GM10248 (cell line): Measurements from ENCODE around the gene LIMD2.

Experiments used
- CTCF ChIA-PET: fragments of 300-600 bp; sonication (Branson Sonifier 250); formaldehyde crosslinking; extraction: SDS; loops from one replicate; lab custom pipeline; 2021; ENCODE audit warnings: antibody characterized with exemption; lab: Yijun Ruan, JAX
- POLR2A ChIA-PET: fragments of 350-650 bp; sonication (Branson Sonifier 250); formaldehyde crosslinking; extraction: SDS; loops from one replicate; lab custom pipeline; 2020; ENCODE audit warnings: antibody characterized with exemption; lab: Yijun Ruan, JAX
- DNase-seq: peaks from one replicate; pipeline ENCODE4 v3.0.0; 2012; ENCODE audit errors: extremely low spot score
- TF ChIP-seq, protein P1 (sequence below): IDR thresholded peaks from 2 replicates; pipeline ENCODE4 v1.5.1; 2012; ENCODE audit warnings: mild to moderate bottlenecking, low read depth; ENCODE audit errors: extremely low read depth, missing control alignments, control extremely low read depth

Gene LIMD2

DNA sequence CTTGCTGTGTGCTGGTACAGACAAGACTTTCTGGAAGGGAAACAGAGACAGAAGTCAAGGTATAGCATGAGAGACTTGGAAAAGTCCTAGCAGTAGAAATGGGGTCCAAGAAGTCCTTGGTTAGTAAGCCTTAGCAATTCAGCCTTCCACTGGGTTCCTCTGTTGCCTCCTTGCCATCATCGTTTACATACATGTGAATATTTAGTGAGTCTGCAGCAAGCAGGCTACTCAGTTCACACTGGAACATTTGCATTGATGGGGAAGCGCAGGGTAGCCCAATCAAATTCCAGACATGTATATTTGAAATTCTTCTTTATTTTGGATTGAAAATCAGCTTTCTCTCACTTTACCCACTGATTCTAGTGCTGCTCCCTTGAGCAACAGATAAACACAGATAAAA is 27.1 kb downstream of the LIMD2 start:
- POLR2A ChIA-PET: no interaction called here
- TF ChIP-seq, protein P1, sequence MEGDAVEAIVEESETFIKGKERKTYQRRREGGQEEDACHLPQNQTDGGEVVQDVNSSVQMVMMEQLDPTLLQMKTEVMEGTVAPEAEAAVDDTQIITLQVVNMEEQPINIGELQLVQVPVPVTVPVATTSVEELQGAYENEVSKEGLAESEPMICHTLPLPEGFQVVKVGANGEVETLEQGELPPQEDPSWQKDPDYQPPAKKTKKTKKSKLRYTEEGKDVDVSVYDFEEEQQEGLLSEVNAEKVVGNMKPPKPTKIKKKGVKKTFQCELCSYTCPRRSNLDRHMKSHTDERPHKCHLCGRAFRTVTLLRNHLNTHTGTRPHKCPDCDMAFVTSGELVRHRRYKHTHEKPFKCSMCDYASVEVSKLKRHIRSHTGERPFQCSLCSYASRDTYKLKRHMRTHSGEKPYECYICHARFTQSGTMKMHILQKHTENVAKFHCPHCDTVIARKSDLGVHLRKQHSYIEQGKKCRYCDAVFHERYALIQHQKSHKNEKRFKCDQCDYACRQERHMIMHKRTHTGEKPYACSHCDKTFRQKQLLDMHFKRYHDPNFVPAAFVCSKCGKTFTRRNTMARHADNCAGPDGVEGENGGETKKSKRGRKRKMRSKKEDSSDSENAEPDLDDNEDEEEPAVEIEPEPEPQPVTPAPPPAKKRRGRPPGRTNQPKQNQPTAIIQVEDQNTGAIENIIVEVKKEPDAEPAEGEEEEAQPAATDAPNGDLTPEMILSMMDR: no peak
- CTCF ChIA-PET: no interaction called here
- no peak for DNase-seq

DNA sequence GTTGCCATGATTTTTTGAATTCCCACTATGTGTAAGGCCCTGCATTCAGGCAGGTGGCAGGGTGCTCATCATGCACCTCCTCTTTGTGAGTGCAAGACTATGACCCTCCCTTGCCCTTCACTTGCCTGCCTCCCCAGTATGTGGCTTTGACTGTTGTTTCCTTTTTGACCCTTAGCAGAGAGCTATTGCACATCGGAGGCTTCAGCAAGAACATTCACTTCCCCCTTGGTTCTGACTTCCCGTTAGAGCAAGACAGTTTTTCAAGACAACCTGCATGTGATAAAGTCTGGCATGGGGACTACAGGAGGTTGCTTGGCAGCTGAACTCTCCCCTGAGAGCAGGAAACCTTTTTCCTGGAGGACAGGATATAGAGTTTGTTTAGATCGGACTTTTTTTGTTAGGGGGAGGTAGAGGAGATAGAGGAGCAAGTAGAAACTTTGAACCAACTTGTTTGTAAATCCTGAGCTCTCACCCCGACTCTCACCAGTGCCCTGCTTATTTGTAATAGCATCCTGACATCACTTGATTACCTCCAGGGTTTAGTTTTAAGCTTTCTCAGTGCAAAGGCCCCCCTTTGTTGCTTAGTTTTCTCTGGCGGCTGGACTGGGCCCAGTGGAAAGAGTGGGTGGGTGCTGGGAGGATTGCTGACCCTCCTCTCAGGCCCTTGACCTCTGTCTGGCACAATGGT is 34.3 kb downstream of the LIMD2 start:
- ChIA-PET POLR2A (no interaction called here), CTCF (interaction anchor here (1.0 to 2.9 kb wide), 7 partner anchors 8 to 53 kb away, joined by 3 to 17 read pairs (median 5); no protein-coding TSS in a partner anchor)
- TF ChIP-seq, protein P1: no peak
- peak; percentile 50 for DNase-seq

DNA sequence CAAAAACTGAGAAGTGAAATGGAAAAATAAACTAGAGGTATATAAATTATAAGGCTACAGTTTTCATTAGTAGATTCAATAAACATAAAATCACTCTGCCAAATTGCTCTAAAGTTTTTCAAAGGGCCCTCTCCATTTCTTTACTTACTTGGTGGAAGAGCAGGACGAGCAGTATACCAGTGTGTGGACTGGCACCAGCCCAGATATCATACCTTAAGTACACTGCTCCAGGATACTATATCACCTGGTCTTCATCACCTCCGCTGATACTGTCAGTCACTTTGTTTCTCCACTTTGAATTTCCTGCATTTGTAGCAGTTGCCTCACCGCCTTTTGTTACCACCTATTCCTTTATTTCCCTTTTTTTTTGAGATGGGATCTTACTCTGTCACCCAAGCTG is 40.1 kb downstream of the LIMD2 start:
- TF ChIP-seq, protein P1: no peak
- ChIA-PET POLR2A (no interaction called here), CTCF (no interaction called here)
- DNase-seq: no peak

DNA sequence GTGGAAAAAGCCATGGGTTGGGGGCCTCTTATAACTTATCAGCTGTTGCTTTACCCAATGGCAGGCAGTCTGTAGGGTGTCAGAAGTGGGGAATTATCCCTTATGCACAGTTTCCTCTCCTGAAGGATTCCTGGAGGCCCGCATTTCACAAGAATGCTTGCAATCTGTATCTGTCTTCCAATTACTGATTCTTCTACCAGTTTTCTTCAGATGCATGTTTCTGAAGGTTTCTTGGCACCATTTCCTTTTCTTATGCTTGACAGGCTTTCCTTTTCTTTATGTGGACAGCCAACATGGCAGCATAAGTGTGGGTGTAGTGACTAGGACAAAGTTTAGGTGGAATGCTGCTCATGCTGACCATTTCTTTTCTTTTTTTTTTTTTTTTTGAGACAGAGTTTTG is 41.6 kb downstream of the LIMD2 start:
- DNase-seq: no peak
- TF ChIP-seq, protein P1: no peak
- ChIA-PET CTCF (interaction anchor here (1.0 to 1.3 kb wide), 2 partner anchors 8 to 13 kb away, joined by 3 read pairs; no protein-coding TSS in a partner anchor), POLR2A (no interaction called here)

DNA sequence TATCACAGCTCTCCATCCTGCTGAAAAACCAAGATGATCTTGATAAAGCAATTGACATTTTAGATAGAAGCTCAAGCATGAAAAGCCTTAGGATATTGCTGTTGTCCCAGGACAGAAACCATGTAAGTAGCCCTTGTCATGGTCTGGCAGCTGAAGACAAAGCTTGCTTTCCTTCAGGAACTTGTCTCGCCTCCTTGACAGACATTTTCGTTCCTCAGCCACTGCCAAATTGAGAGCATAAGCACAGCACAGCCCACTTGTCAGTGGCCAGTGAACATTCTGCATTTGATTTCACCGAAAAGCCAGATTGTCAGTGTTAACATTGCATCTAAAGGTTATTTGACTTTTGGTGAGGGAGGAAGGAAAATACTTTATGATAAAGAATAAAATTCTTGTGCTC is 42.1 kb downstream of the LIMD2 start:
- TF ChIP-seq, protein P1: no peak
- CTCF ChIA-PET: interaction anchor here (1.1 to 1.5 kb wide), 3 partner anchors 8 to 191 kb away, joined by 3 to 4 read pairs (median 3); no protein-coding TSS in a partner anchor
- POLR2A ChIA-PET: no interaction called here
- DNase-seq: no peak

DNA sequence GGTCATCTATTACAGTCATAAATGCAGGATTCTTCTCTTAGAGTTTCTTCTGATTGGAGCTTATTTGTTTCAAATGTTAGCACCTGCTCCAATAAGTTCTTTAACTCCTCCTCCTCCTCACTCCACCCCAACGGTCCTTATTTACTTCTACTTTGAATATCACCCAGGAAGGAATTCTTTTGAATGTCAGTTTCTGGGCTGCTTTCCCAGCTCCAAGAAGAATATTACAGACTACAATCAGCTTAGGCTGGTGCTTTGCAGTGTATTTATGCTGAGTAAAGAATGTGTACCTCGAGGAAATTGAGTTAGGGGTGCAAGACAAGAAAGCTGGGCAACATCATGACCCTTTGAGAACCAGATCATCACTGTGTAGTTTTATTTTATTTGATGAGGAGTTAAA is 46.9 kb downstream of the LIMD2 start:
- POLR2A ChIA-PET: no interaction called here
- no peak for DNase-seq
- CTCF ChIA-PET: interaction anchor here (0.9 kb wide), 1 partner anchor 10 kb away, joined by 3 read pairs; no protein-coding TSS in a partner anchor
- TF ChIP-seq, protein P1: no peak
